RWPE2 (cell line): ENCODE results near the gene CNKSR2.

ENCODE experiments used
- ATAC-seq: fragments of 200-7000 bp; cut with Tn5 transposase; 3 replicates; pipeline ENCODE4 v1.9.1; 2021; ENCODE audit warnings: low read depth
- DNase-seq: peaks from one replicate; pipeline ENCODE4 v3.0.0-alpha.2; 2020; ENCODE audit warnings: low spot score
- H3K27ac ChIP-seq: fragments of 450-650 bp; 2 replicates; pipeline ENCODE4 v1.5.1; 2017; ENCODE audit warnings: mild to moderate bottlenecking; ENCODE audit not compliant: poor library complexity, severe bottlenecking
- H3K27me3 ChIP-seq: fragments of 250-450 bp; sonication (Bioruptor Pico); 2 replicates; pipeline ENCODE4 v1.5.1; 2021; ENCODE audit warnings: mild to moderate bottlenecking, moderate library complexity; ENCODE audit not compliant: insufficient read depth, poor library complexity, severe bottlenecking
- H3K36me3 ChIP-seq: fragments of 250-450 bp; sonication (Bioruptor Pico); 2 replicates; pipeline ENCODE4 v1.5.1; 2020; ENCODE audit warnings: low read depth, mild to moderate bottlenecking, moderate library complexity
- H3K4me1 ChIP-seq: fragments of 250-450 bp; sonication (Bioruptor Pico); 2 replicates; pipeline ENCODE4 v1.5.1; 2021; ENCODE audit warnings: mild to moderate bottlenecking, moderate library complexity; ENCODE audit not compliant: insufficient read depth, poor library complexity, severe bottlenecking
- H3K4me3 ChIP-seq: fragments of 250-450 bp; sonication (Bioruptor Pico); 2 replicates; pipeline ENCODE4 v1.5.1; 2021; ENCODE audit warnings: mild to moderate bottlenecking, moderate library complexity; ENCODE audit not compliant: severe bottlenecking
- H3K9me3 ChIP-seq: fragments of 250-450 bp; sonication (Bioruptor Pico); 2 replicates; pipeline ENCODE4 v1.5.1; 2021; ENCODE audit warnings: mild to moderate bottlenecking, moderate library complexity; ENCODE audit not compliant: severe bottlenecking
- CTCF ChIP-seq: fragments of 450-650 bp; IDR thresholded peaks from one replicate; pipeline ENCODE4 v1.5.1; 2017; ENCODE audit warnings: mild to moderate bottlenecking, moderate library complexity; ENCODE audit not compliant: poor library complexity, severe bottlenecking

The CNKSR2 gene

GRCh38 chrX:21645886-21646285, 271.7 kb downstream of the CNKSR2 start:
- Histone ChIP-seq H3K4me1 (no peaks in the 10 kb centered on the region), H3K27me3 (no peaks in the 10 kb centered on the region), H3K27ac (no peak overlapping the region), H3K4me3 (no peak overlapping the region), H3K9me3 (no peaks in the 10 kb centered on the region), H3K36me3 (no peaks in the 10 kb centered on the region)
- no peak for ATAC-seq
- DNase-seq = no peak
- TF ChIP-seq CTCF = no peak

- Histone ChIP-seq H3K27ac (no peak overlapping the region), H3K27me3 (no peaks in the 10 kb centered on the region), H3K4me3 (no peak overlapping the region), H3K36me3 (no peaks in the 10 kb centered on the region), H3K9me3 (no peaks in the 10 kb centered on the region), H3K4me1 (no peaks in the 10 kb centered on the region)
- ATAC-seq = no peak
- TF ChIP-seq CTCF = no peak
- DNase-seq = no peak
Measured at GRCh38 chrX:21655901-21656586, 281.8 kb downstream of the CNKSR2 start.

DNA sequence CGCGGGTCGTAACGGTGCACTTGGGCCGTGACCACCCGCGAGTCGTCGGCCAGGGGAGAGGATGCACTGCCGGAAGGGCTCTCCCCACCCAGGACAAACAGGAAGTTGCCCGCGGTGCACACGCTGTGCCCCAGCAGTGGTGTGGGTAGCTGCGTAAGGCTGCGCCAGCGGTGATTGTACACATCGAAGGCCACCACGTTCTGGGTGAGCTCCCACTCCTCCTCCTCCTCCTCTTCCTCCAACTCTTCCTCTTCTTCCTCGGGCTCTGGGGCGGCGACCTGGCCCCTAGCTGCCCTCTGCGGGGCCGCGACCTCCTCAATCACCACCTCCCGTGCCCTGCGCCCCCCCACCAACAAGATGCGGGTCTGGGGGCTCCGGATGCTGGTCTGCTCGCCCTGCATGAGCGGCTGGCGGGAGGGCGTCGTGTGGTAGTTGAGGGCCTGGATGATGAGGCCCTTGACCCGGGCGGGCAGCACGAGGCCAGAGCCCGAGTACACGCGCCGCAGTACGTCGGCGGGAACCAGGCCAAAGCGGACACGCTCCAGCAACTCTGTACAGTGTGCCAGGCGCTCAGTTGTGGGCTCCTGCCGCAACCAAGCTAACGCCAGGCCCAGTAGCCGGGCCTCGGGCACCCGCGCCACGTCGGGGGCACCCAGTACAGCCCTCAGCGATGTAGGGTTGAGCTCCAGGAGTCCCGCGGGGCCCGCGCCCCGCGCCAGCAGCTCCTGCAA, 282.5 kb downstream of the CNKSR2 start:
- Histone ChIP-seq H3K27ac (no peak overlapping the region), H3K27me3 (no peaks in the 10 kb centered on the region), H3K4me3 (no peak overlapping the region), H3K9me3 (no peaks in the 10 kb centered on the region), H3K36me3 (no peaks in the 10 kb centered on the region), H3K4me1 (no peaks in the 10 kb centered on the region)
- DNase-seq (no peak), ATAC-seq (no peak)
- TF ChIP-seq CTCF = no peak

DNA sequence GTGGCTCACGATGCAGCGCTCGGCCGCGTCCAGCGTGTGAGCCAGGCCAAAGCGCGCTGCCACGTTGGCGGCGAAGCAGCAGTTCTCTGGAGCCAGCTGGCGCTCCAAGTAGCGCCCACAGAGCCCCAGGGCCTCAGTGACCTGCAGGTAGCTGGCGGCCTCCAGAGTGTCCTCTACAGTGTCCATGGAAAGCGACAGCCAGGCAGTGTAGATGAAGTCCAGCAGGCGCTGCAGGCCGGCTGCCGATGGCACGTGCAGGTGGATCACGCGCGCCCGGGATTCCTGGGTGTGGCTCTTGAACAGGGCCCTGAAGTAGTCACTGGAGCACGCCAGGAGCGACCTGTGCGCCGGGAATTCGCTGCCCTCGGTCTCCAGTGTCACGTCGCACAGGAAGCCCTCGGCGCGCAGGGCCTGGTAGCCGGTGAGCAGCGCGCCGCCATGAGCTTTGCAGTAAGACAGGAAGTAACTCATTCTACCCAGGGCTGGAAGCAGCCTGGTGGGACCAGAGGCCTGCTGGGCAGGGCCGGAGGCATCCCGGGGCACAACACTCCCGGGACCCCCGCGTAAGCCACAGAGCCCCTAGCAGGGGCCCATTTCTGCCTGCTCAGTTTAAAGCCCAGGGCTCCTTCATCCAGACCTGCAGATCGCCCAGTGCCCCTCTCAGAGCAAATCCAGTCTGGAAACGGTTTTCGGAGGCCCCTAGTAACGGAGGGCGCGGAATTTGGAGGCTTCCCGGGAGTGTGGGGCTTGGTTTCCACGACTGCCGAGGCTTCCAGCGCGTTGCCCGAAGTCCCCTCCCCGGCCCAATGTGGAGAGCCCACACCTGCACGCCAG, 283.3 kb downstream of the CNKSR2 start:
- Histone ChIP-seq H3K27ac (no peak overlapping the region), H3K4me1 (no peaks in the 10 kb centered on the region), H3K9me3 (no peaks in the 10 kb centered on the region), H3K27me3 (no peaks in the 10 kb centered on the region), H3K4me3 (no peak overlapping the region), H3K36me3 (no peaks in the 10 kb centered on the region)
- DNase-seq (no peak), ATAC-seq (no peak)
- TF ChIP-seq CTCF = no peak
